SU-DHL-6 (cell line): ENCODE data around the gene NDUFS5.

Experiments used
- CTCF ChIP-seq: fragments of 200-600 bp; sonication (generic); IDR thresholded peaks from one replicate; pipeline ENCODE4 v1.5.1; 2017; ENCODE audit warnings: antibody characterized with exemption, mild to moderate bottlenecking, low read length, moderate library complexity; ENCODE audit not compliant: insufficient read depth, poor library complexity, severe bottlenecking
- EZH2phosphoT487 ChIP-seq: fragments of 200-600 bp; sonication (generic), shearing (Covaris generic); conservative IDR thresholded peaks from 2 replicates; pipeline ENCODE4 v1.6.1; 2018; ENCODE audit warnings: mild to moderate bottlenecking, antibody characterized with exemption, low read length, moderate library complexity, mixed read lengths

- TF ChIP-seq CTCF (no peak), EZH2phosphoT487 (no peak)
Observed at GRCh38 chr1:39048745-39049370, 22.7 kb downstream of the NDUFS5 start.
